ENCODE results near the gene ZFYVE19.

DNA sequence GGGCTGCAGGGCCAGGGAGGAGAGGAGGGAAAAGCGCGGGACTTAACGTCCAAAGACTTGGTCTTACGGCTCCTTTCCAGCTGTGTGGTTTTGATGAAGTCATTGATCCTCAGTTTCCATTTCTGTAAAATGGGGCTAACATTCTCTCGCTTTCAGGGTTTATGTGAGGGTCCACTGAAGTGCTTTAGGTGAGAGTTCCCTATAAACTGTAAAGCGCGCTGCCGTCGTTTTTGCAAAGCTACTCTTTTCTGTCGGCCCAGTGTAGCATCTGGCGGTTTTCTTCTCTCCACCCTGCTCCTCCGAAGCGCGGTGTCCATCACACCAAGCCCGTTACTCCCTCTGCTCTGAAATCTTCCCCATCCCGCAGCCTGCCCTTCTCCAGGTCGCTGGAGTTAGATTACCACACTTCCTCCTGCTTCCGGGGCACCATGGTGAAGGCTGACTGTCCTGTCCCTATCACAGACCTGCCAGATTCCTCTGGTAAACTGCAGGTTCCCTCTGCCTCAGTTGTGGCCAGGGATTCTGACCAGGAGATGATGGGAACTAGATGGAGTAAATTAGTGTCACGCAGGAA lies 1.1 kb downstream of the ZFYVE19 start:
- TF ChIP-seq, protein P1, sequence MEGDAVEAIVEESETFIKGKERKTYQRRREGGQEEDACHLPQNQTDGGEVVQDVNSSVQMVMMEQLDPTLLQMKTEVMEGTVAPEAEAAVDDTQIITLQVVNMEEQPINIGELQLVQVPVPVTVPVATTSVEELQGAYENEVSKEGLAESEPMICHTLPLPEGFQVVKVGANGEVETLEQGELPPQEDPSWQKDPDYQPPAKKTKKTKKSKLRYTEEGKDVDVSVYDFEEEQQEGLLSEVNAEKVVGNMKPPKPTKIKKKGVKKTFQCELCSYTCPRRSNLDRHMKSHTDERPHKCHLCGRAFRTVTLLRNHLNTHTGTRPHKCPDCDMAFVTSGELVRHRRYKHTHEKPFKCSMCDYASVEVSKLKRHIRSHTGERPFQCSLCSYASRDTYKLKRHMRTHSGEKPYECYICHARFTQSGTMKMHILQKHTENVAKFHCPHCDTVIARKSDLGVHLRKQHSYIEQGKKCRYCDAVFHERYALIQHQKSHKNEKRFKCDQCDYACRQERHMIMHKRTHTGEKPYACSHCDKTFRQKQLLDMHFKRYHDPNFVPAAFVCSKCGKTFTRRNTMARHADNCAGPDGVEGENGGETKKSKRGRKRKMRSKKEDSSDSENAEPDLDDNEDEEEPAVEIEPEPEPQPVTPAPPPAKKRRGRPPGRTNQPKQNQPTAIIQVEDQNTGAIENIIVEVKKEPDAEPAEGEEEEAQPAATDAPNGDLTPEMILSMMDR (conservative IDR thresholded peaks at IDR 0.05; ENCODE audit: low read length): no peak
- no peak for TF ChIP-seq EZH2phosphoT487 (IDR thresholded peaks at IDR 0.05; ENCODE audit: borderline replicate concordance)

All from Loucy (cell line).